GM23338 (cell line): ENCODE results near the gene PIGR. TPM values are rescaled to one million over a fixed set of nuclear protein-coding genes. Genes with fewer than 3 reads are reported as not detected.

Source experiments
- ATAC-seq: fragments of 200-7000 bp; cut with Tn5 transposase; 3 replicates; pipeline ENCODE4 v1.9.1; 2020
- DNase-seq: peaks from one replicate; pipeline ENCODE4 v3.0.0-alpha.2; 2015; ENCODE audit warnings: low spot score
- H2AFZ ChIP-seq: fragments of 200-600 bp; sonication (generic); 2 replicates; pipeline ENCODE4 v1.8.0; 2016; ENCODE audit warnings: antibody characterized with exemption, mild to moderate bottlenecking, moderate library complexity
- H3F3A ChIP-seq: fragments of 200-600 bp; sonication (generic); replicated peaks from 2 replicates; pipeline ENCODE4 v1.8.0; 2017; ENCODE audit warnings: antibody characterized with exemption, mixed run types, low read depth
- H3K27ac ChIP-seq: fragments of 200-600 bp; sonication (generic); 2 replicates; pipeline ENCODE4 v1.6.1; 2016; ENCODE audit warnings: low read depth
- H3K27me3 ChIP-seq: fragments of 200-600 bp; sonication (generic); 2 replicates; pipeline ENCODE4 v1.8.0; 2016; ENCODE audit warnings: mild to moderate bottlenecking, mixed run types, moderate library complexity; ENCODE audit not compliant: insufficient read depth
- H3K36me3 ChIP-seq: fragments of 200-600 bp; sonication (generic); 2 replicates; pipeline ENCODE4 v1.8.0; 2016; ENCODE audit warnings: mild to moderate bottlenecking; ENCODE audit not compliant: insufficient read depth
- H3K4me1 ChIP-seq: fragments of 200-600 bp; sonication (generic); 2 replicates; pipeline ENCODE4 v1.8.0; 2016; ENCODE audit warnings: mild to moderate bottlenecking, moderate library complexity; ENCODE audit not compliant: insufficient read depth
- H3K4me2 ChIP-seq: fragments of 200-600 bp; sonication (generic); 2 replicates; pipeline ENCODE4 v1.7.1; 2017; ENCODE audit warnings: mixed run types
- H3K4me3 ChIP-seq: fragments of 200-600 bp; sonication (generic); 2 replicates; pipeline ENCODE4 v1.6.1; 2016; ENCODE audit warnings: mixed run types
- H3K79me2 ChIP-seq: fragments of 200-600 bp; sonication (generic); replicated peaks from 2 replicates; pipeline ENCODE4 v1.8.0; 2017; ENCODE audit warnings: mild to moderate bottlenecking; ENCODE audit not compliant: insufficient read depth
- H3K9me2 ChIP-seq: fragments of 200-600 bp; sonication (generic); 2 replicates; pipeline ENCODE4 v1.8.0; 2017; ENCODE audit not compliant: insufficient read depth
- H4K20me1 ChIP-seq: fragments of 200-600 bp; sonication (generic); replicated peaks from 2 replicates; pipeline ENCODE4 v1.8.0; 2017; ENCODE audit warnings: mild to moderate bottlenecking; ENCODE audit not compliant: insufficient read depth
- H3K27ac Mint-ChIP-seq: 2 replicates; pipeline ENCODE4 v1.8.0; 2020; ENCODE audit warnings: inconsistent platforms, mild to moderate bottlenecking, moderate library complexity, mixed read lengths
- H3K27me3 Mint-ChIP-seq: 3 replicates; pipeline ENCODE4 v1.8.0; 2022; ENCODE audit warnings: low read depth, mild to moderate bottlenecking, moderate library complexity, mixed read lengths, inconsistent platforms; ENCODE audit not compliant: insufficient read depth, poor library complexity
- H3K36me3 Mint-ChIP-seq: 3 replicates; pipeline ENCODE4 v1.8.0; 2021; ENCODE audit warnings: low read depth, mild to moderate bottlenecking, inconsistent platforms, moderate library complexity, mixed read lengths
- H3K4me1 Mint-ChIP-seq: 3 replicates; pipeline ENCODE4 v1.8.0; 2020; ENCODE audit warnings: mild to moderate bottlenecking, inconsistent platforms, mixed read lengths
- H3K4me3 Mint-ChIP-seq: 3 replicates; pipeline ENCODE4 v1.8.0; 2021; ENCODE audit warnings: moderate library complexity, mild to moderate bottlenecking, inconsistent platforms, mixed read lengths
- H3K9me3 Mint-ChIP-seq: 3 replicates; pipeline ENCODE4 v1.8.0; 2020; ENCODE audit warnings: moderate library complexity, mild to moderate bottlenecking, inconsistent platforms, mixed read lengths
- CREB1 ChIP-seq: fragments of 250-450 bp; sonication (Bioruptor Pico); IDR thresholded peaks from 2 replicates; pipeline ENCODE4 v1.5.0; 2020; ENCODE audit warnings: low read depth, mild to moderate bottlenecking, moderate library complexity
- ETS1 ChIP-seq: IDR thresholded peaks from 2 replicates; pipeline ENCODE4 v1.6.1; 2016; ENCODE audit warnings: antibody characterized with exemption
- EZH2 ChIP-seq: fragments of 200-600 bp; sonication (generic); IDR thresholded peaks from one replicate; pipeline ENCODE4 v1.8.0; 2017; ENCODE audit warnings: antibody characterized with exemption, mild to moderate bottlenecking, low read depth; ENCODE audit not compliant: unreplicated experiment
- EZH2phosphoT487 ChIP-seq: fragments of 200-600 bp; sonication (generic); IDR thresholded peaks from one replicate; pipeline ENCODE4 v1.8.1; 2018; ENCODE audit warnings: antibody characterized with exemption; ENCODE audit not compliant: unreplicated experiment
- JUNB ChIP-seq: IDR thresholded peaks from one replicate; pipeline ENCODE4 v1.6.1; 2016; ENCODE audit warnings: antibody characterized with exemption; ENCODE audit not compliant: unreplicated experiment
- NANOG ChIP-seq: IDR thresholded peaks from 2 replicates; pipeline ENCODE4 v1.6.1; 2016; ENCODE audit warnings: antibody characterized with exemption, borderline replicate concordance
- ZNF114 ChIP-seq: fragments of 250-450 bp; sonication (Bioruptor Pico); IDR thresholded peaks from 2 replicates; pipeline ENCODE4 v1.5.0; 2020; ENCODE audit warnings: mild to moderate bottlenecking, moderate library complexity
- ZNF331 ChIP-seq: fragments of 250-450 bp; sonication (Bioruptor Pico); IDR thresholded peaks from 2 replicates; pipeline ENCODE4 v1.5.0; 2020; ENCODE audit warnings: low read depth, mild to moderate bottlenecking, moderate library complexity
- ZNF462 ChIP-seq: fragments of 250-450 bp; sonication (Bioruptor Pico); IDR thresholded peaks from 2 replicates; pipeline ENCODE4 v1.5.0; 2020; ENCODE audit warnings: mild to moderate bottlenecking, moderate library complexity
- polyA plus RNA-seq: library from polyadenylated mRNA; unstranded; fragments of >200 nt; fragmentation: Nextera tagmentation; extraction: Ambion mirVana; gene quantifications from 2 replicates; pipeline ENCODE4 v1.2.1, GENCODE V29; 2016
- total RNA-seq: library from RNA; depleted of rRNA; stranded (reverse); fragments of >200 nt; shearing (Covaris generic); gene quantifications from 2 replicates; pipeline ENCODE4 v1.2.3, GENCODE V29; 2014

PIGR gene
- total and polyA plus RNA-seq, 2 experiments from 2014 or later = not detected

DNA sequence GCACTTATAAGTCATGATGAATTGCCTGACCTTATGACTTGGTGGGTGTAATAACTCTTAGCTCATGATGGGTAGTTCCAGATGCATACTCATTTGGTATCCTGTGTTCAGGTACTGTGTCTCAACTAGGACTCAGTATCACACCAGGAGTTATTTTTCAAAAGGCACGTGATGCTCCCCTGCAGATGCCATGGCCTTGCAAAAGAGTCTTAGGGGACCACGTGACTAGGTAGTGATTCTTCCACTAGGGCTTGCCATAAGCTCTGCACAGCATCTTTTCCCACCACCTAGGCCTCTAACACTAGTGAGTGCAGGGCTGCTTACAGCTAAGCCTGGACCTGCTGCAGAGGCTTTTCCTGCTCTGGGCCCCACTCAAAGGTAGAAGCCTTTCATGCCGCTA is 27.9 kb upstream of the PIGR start (continued):
- no peak for TF ChIP-seq ZNF462 (CRISPR knock-in tag)
- no peak for TF ChIP-seq ETS1
- no peak for TF ChIP-seq ZNF114 (CRISPR knock-in tag)
- TF ChIP-seq JUNB = no peak
- no peak for TF ChIP-seq EZH2phosphoT487
- no peak for TF ChIP-seq NANOG
- no peak for TF ChIP-seq CREB1 (CRISPR knock-in tag)
- TF ChIP-seq EZH2 = no peak

- H3K4me3 ChIP-seq = no peak overlapping the region
- Mint-ChIP-seq H3K4me1 (no peaks in the 10 kb centered on the region; the same call in 2 of the 3 replicates), H3K27ac (no peak overlapping the region), H3K27me3 (no peaks in the 10 kb centered on the region), H3K9me3 (no peaks in the 10 kb centered on the region), H3K36me3 (no peaks in the 10 kb centered on the region), H3K4me3 (no peak overlapping the region)
- H3K4me1 ChIP-seq = no peaks in the 10 kb centered on the region
- H3K9me2 ChIP-seq = no peaks in the 10 kb centered on the region
- ATAC-seq (no peak), DNase-seq (no peak)
- no peaks in the 10 kb centered on the region for H4K20me1 ChIP-seq
- H3F3A ChIP-seq = no peaks in the 10 kb centered on the region
- peak overlapping the region; percentile 94 for H2AFZ ChIP-seq
- no peaks in the 10 kb centered on the region for H3K27me3 ChIP-seq
- no peak overlapping the region for H3K27ac ChIP-seq
- H3K79me2 ChIP-seq = no peaks in the 10 kb centered on the region
- H3K36me3 ChIP-seq = no peaks in the 10 kb centered on the region
- no peak overlapping the region for H3K4me2 ChIP-seq
- TF ChIP-seq ZNF462 (CRISPR knock-in tag) = no peak
- TF ChIP-seq ZNF331 (CRISPR knock-in tag) = no peak
- TF ChIP-seq ZNF114 (CRISPR knock-in tag) = no peak
These were observed 26.5 kb upstream of the PIGR start for GRCh38 chr1:206972728-206973127.
